ENCODE data around the gene HLA-DQB2.

GRCh38 chr6:32759669-32760068 lies 3.7 kb downstream of the HLA-DQB2 start:
- TF ChIP-seq EZH2 (IDR thresholded peaks at IDR 0.05; ENCODE audit: low read length): no peak
- no peak for TF ChIP-seq CTCF (optimal IDR thresholded peaks at IDR 0.05 in 1 of 3, IDR thresholded peaks at IDR 0.05 in 1 of 3, conservative IDR thresholded peaks at IDR 0.05 in 1 of 3; ENCODE audit: extremely low read depth in 1 of 3, insufficient read depth in 2 of 3, low read length in 3 of 3)
